ENCODE data around the gene HHIPL1. TPM values are rescaled to one million over a fixed set of nuclear protein-coding genes. Genes with fewer than 3 reads are reported as not detected.

HHIPL1 gene
- total RNA-seq, 1 experiment from 2014 or later = 2.6 TPM

GRCh38 chr14:99689266-99690236, 44.6 kb downstream of the HHIPL1 start:
- Mint-ChIP-seq H3K36me3 (ENCODE audit: insufficient read depth in 1 of 3, low read depth in 3 of 3) (no peaks in the 10 kb centered on the region), H3K4me1 (peaks cover 16 to 29% of the 10 kb centered on the region in 2 experiments), H3K27me3 (ENCODE audit: low read depth) (peaks cover 14% of the 10 kb centered on the region), H3K27ac (no peak overlapping the region), H3K4me3 (no peak overlapping the region; a peak in 1 of 5 replicates), H3K9me3 (no peaks in the 10 kb centered on the region)
- no peak overlapping the region for H2BK5ac ChIP-seq (ENCODE audit: insufficient read length, low read length)
- no peak overlapping the region for H3T11ph ChIP-seq (ENCODE audit: low read length)
- H3K23ac ChIP-seq (ENCODE audit: insufficient read length, low read depth, low read length) = no peak overlapping the region
- no peak overlapping the region for H4K5ac ChIP-seq (ENCODE audit: insufficient read length, low read depth, low read length)
- no peak overlapping the region for H4K8ac ChIP-seq (replicated peaks; ENCODE audit: insufficient read length, low read depth, low read length)
- no peak overlapping the region for H2AFZ ChIP-seq (ENCODE audit: low read length)
- no peaks in the 10 kb centered on the region for H3K79me2 ChIP-seq (ENCODE audit: insufficient read depth, low read length)
- no peaks in the 10 kb centered on the region for H3K23me2 ChIP-seq (ENCODE audit: insufficient read length, low read depth, low read length, poor library complexity, severe bottlenecking)
- no peaks in the 10 kb centered on the region for H3K27me3 ChIP-seq (ENCODE audit: insufficient read depth, low read length)
- no peak overlapping the region for H2AK5ac ChIP-seq (ENCODE audit: insufficient read length, low read length)
- no peak overlapping the region for H2BK120ac ChIP-seq (ENCODE audit: low read depth, low read length, poor library complexity, severe bottlenecking)
- H3K56ac ChIP-seq (ENCODE audit: insufficient read length, low read depth, low read length) = no peak overlapping the region
- no peak overlapping the region for H3K4me2 ChIP-seq (ENCODE audit: insufficient read depth, insufficient read length, low read length)
- no peak overlapping the region for H2BK20ac ChIP-seq (ENCODE audit: low read depth, low read length, poor library complexity, severe bottlenecking)
- no peaks in the 10 kb centered on the region for H3K4me1 ChIP-seq (ENCODE audit: insufficient read depth, low read length)
- H2BK12ac ChIP-seq (ENCODE audit: insufficient read length, low read depth, low read length) = no peak overlapping the region
- H3K79me1 ChIP-seq (ENCODE audit: insufficient read depth, low read depth, low read length, poor library complexity, severe bottlenecking) = no peaks in the 10 kb centered on the region
- H3K27ac ChIP-seq (ENCODE audit: insufficient read length, low read depth, low read length) = no peak overlapping the region
- H3K18ac ChIP-seq (ENCODE audit: insufficient read length, low read depth, low read length) = no peak overlapping the region
- no peak overlapping the region for H3K9ac ChIP-seq (ENCODE audit: extremely low read depth, insufficient read length, low read length)
- H2BK15ac ChIP-seq (ENCODE audit: low read depth, low read length) = no peak overlapping the region
- no peak overlapping the region for H3K4ac ChIP-seq (ENCODE audit: low read depth, low read length)
- no peaks in the 10 kb centered on the region for H3K9me3 ChIP-seq (ENCODE audit: control insufficient read depth, low read depth, low read length)
- TF ChIP-seq CTCF (conservative IDR thresholded peaks at IDR 0.05) = no peak
- no CpG with 5 or more reads among the region's 11 CpGs for WGBS (ENCODE audit: extremely low coverage, insufficient read length, low lambda C conversion rate)
- no peak overlapping the region for H3K14ac ChIP-seq (ENCODE audit: insufficient read depth, low read length)
- no peak for DNase-seq
- H4K91ac ChIP-seq (ENCODE audit: insufficient read length, low read depth, low read length) = no peak overlapping the region
- no peaks in the 10 kb centered on the region for H4K20me1 ChIP-seq (ENCODE audit: control insufficient read depth, insufficient read depth, insufficient read length)

Data from H9 (cell line).